Measurements from ENCODE around the gene SLC46A1. TPM values are rescaled to one million over a fixed set of nuclear protein-coding genes. Genes with fewer than 3 reads are reported as not detected.

The SLC46A1 gene
- total and polyA plus RNA-seq, 2 of the 13 experiments (the other 11 are each of a cell fraction or from before 2014, with no cell fraction given): 19.6 to 22.6 TPM

- TF ChIP-seq ZFY (CRISPR knock-in tag; IDR thresholded peaks at IDR 0.05): 0 out of 2 replicates have a peak, but pooled peaks have one; percentile 37
- TF ChIP-seq MIER2 (CRISPR knock-in tag; IDR thresholded peaks at IDR 0.05): no peak
- no peak for TF ChIP-seq ZSCAN21 (CRISPR knock-in tag; IDR thresholded peaks at IDR 0.05; ENCODE audit: borderline replicate concordance)
- no peak for TF ChIP-seq NPAS2 (CRISPR knock-in tag; IDR thresholded peaks at IDR 0.05; ENCODE audit: borderline replicate concordance)
- 0 out of 2 replicates have a peak, but pooled peaks have one; percentile 40 for TF ChIP-seq ZNF441 (CRISPR knock-in tag; IDR thresholded peaks at IDR 0.05; ENCODE audit: borderline replicate concordance)
- no peak for TF ChIP-seq ZNF430 (CRISPR knock-in tag; IDR thresholded peaks at IDR 0.05)
- no peak for TF ChIP-seq ZNF709 (CRISPR knock-in tag; IDR thresholded peaks at IDR 0.05)
- no peak for TF ChIP-seq SATB2 (CRISPR knock-in tag; IDR thresholded peaks at IDR 0.05)
- TF ChIP-seq NFAT5 (CRISPR knock-in tag; IDR thresholded peaks at IDR 0.05): no peak
- TF ChIP-seq ZNF772 (CRISPR knock-in tag; IDR thresholded peaks at IDR 0.05): no peak
- no peak for TF ChIP-seq AHR (CRISPR knock-in tag; IDR thresholded peaks at IDR 0.05)
- no peak for TF ChIP-seq MAFF (IDR thresholded peaks at IDR 0.05; ENCODE audit: low read depth, low read length)
- TF ChIP-seq THAP9 (CRISPR knock-in tag; IDR thresholded peaks at IDR 0.05; ENCODE audit: borderline replicate concordance): no peak
- no peak for TF ChIP-seq ZNF784 (CRISPR knock-in tag; IDR thresholded peaks at IDR 0.05; ENCODE audit: borderline replicate concordance)
- TF ChIP-seq ZFYVE20 (CRISPR knock-in tag; IDR thresholded peaks at IDR 0.05; ENCODE audit: borderline replicate concordance, low read depth): no peak
- no peak for TF ChIP-seq KAT7 (CRISPR knock-in tag; IDR thresholded peaks at IDR 0.05; ENCODE audit: borderline replicate concordance)
- no peak for TF ChIP-seq CSRNP2 (CRISPR knock-in tag; conservative IDR thresholded peaks at IDR 0.05; ENCODE audit: low read depth)
- no peak for TF ChIP-seq ZNF644 (CRISPR knock-in tag; IDR thresholded peaks at IDR 0.05; ENCODE audit: low read depth)
- no peak for TF ChIP-seq RAD51 (IDR thresholded peaks at IDR 0.05; ENCODE audit: borderline replicate concordance)
Observed at GRCh38 chr17:28398280-28398981, 7.6 kb downstream of the SLC46A1 start (continued).
